HG03442 (cell line): ENCODE measurements around the gene ITGAV.
A peak's percentile ranks its signal among the peaks of the same experiment; 100 is the strongest.

Experiments
- ATAC-seq: cut with Tn5 transposase; IDR thresholded peaks from one replicate; pipeline ENCODE4 v1.9.1; 2021; ENCODE audit warnings: mild to moderate bottlenecking, moderate library complexity; ENCODE audit not compliant: unreplicated experiment

The ITGAV gene

DNA sequence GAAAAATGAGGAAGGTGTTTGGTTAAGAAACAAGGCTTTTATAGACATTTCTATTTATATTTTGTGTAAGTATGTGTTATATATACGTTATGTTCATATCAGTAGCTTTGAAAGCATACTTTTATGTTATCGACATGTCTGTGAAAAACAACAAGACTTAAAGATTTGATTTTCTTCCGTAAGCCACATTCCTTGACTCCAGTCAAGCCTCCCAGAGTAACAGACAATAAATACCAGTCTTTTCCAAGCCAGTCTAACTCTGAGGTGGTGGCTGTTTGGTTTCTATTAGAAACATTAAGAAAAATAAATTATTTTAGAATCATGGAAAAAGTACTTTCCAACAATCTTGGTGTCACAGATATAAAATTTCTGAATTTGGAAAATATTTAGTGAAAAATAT lies 16.3 kb upstream of the ITGAV start:
- no peak for ATAC-seq

DNA sequence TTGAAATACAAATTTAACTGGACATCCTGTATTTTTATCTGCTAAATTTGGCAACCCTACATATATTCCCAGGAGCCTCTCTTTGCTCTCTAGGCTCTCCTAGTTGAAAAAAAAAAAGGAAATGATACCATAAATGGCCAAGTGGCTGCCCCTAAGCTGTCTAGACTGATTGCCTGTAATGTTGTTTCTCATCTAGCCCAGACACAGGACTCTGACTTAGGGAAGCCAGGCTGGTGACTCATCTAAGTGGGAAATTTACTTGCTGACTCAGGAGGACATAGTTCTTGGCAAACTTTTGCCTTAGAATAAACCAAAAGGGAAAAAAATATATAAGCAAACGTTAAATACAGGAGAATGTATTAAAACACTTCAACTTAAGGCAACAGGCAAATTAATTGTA lies 14.6 kb upstream of the ITGAV start:
- ATAC-seq = peak; percentile 83

DNA sequence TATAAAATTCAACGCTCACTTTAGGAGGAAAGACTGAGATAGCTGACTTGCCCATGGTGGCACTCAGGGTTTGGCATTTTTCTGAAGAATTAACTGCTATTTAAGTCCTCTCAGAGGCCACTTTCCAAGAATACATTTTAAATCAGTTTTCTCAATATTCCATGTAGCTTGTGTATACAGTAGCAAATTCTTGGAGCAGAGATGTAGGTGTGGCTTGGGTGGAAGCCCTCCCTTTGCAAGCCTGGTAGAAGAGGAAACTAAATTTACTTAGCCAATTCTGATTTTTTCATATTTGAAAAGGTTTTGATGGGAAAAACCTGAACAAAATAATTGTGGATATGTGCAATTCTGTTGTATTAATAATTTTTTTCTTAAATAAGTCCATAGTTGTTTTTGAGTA lies 14.0 kb upstream of the ITGAV start:
- no peak for ATAC-seq

DNA sequence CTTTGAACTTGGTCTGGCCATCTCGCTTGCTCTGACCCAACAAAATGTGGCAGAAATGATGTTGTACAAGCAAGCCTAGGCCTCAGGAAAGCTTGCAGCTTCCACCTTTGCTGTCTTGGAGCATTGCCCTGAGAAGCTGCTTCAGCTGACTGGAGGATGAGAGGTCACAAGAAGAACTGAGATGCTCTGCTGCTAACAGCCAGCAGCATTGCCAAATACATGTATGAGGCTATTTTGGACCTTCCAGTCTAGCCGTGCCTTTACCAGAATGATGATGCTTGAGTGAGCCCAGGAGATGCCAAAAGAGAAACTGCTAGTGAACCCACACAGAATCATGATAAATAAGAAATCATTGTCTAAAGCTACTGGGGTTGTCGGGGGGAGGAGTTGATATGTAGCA lies 13.2 kb upstream of the ITGAV start:
- no peak for ATAC-seq

DNA sequence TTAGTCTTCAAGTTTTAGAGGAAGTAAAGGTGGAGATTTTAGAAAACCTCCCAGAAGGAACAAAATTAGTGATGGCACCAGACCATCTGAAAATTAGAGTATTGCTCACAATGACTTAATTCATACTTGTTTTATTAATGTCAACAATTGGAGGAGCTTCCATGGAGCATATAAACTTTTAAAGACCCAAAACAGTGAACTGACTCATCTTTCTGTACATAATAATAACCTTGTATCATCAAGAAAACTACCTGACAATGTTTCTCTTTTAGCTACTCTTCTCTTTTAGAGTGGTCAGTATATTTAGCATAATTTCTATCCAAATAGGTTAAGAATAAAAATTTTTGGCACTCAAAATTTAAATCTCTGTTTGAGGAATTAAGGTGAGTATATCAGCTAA lies 7.2 kb upstream of the ITGAV start:
- ATAC-seq = no peak

DNA sequence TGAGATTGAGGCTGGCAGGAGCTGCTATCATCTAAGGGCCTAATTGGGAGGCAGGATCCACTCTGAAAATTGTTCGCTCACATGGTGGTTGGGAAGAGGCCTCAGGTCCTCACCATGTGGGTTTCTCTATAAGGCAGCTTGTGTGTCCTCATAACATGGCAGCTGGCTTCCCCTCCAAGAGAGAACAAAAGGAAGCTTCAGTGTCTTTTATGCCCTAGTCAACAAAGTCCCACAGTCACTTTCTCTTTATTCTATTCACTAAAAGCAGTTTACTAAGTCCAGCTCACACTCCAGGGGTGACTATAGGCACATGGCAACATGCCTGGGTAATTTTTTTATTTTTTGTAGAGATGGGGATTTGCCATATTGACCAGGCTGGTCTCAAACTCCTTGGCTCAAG lies 5.8 kb upstream of the ITGAV start:
- ATAC-seq = no peak

DNA sequence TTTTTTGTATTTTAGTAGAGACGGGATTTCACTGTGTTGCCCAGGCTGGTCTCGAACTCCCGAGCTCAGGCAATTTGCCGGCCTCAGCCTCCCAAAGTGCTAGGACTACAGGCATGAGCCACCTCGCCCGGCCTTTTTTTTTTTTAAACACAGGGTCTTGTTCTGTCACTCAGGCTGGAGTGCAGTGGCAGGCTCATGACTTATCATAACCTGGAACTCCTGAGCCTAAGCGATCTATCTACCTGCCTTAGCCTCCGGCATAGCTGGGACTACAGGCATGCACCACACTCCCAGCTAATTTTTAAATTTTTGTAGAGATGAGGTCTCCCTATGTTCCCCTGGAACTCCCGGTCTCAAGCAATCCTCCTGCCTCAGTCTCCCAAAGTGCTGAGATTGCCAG lies 1.4 kb upstream of the ITGAV start:
- ATAC-seq = no peak

DNA sequence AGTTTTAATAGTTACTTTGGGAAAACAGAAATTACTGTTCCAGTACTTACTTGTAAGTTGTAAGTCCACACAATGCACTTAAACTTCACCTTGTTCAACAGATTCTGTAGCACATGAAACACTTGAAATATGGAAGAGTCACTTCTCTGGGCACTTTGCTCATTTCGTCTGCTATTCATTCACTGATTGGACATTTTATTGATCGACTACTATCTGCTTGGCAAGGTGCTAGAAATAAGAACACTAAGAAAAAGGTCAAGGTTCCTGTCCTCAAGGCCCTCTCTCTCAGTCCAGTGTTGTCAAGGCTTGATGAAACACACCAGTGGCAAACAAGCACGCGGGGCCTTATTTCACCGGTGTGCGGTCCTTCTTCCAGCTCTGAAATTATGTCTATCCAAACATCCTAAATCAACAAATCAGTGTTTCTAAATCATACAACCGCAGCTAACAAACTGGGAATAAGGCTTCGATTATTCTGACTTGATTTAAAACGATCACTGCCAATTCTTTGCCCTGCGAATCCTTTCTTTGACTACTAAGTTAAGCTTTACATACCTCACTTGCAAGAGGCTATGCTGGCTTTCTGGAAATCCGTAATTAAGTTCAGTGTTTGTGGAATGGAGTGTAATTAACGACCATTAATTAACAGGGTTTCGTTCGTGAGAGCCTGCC lies 780 bp upstream of the ITGAV start:
- ATAC-seq = no peak

DNA sequence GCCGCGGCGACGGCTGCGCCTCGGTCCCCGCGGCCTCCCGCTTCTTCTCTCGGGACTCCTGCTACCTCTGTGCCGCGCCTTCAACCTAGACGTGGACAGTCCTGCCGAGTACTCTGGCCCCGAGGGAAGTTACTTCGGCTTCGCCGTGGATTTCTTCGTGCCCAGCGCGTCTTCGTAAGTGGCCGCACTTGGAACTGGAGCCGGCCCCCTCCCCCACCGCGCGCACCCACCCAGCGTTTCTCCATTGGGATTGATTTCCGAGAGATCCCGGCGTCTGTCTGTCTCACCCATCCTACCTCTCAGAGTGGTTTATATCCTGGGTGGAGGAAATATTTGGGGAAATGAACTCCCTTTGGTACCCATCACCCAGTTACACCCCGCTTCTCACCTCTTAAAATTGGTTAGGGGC lies 498 bp downstream of the ITGAV start:
- no peak for ATAC-seq

DNA sequence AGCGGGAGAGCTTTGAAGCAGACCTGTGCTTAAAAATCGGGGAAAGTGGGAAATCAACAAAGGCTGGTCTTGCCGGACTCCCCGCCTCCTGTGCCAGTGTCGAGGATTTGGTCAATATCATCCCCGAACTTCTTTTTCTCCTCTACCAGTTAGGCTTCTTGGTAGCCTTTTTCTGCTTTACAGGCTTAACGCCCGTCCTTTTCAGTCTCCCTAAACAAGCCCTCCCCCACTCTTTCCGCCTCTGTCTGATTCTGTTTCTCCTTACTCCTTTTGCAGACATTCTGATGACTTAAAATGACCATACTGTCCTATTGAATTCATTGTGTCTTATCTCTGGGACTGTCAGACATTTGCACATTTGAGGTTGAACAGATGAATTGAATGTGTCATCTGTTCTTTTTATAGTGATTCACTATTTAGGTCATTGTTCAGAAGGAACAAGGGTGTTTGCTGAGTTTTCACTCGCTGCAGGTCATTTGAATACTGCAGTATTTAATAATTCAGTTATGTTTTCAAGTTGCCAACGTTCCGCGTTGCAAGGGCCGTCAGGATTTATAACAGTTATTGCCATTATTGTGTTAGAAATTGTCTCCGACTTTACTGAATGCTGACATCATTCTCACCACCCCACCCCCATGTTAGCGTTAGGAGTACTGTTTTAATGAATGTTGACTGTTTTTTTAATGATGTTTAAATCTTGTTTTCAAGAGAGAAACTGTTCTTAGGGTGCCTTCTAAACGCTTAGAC lies 1.1 kb downstream of the ITGAV start:
- peak; percentile 16 for ATAC-seq

DNA sequence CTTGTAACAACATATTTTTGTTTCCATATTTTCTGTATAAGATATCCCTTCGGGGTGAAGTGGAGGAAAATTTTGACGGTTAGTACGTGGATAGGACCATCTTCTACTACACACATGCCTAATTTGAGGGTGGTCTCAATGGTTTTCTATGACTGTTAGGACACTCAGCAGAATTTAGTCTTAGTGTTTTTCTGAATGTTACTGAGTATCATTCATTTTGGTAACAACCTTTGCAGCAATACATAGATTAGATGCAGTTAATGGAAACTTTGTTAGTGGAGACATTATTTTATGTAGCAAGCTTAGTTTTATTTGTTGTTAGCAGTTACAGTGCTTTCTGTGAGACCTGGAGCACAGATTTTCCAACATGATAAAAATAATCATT lies 1.6 kb downstream of the ITGAV start:
- ATAC-seq = no peak

DNA sequence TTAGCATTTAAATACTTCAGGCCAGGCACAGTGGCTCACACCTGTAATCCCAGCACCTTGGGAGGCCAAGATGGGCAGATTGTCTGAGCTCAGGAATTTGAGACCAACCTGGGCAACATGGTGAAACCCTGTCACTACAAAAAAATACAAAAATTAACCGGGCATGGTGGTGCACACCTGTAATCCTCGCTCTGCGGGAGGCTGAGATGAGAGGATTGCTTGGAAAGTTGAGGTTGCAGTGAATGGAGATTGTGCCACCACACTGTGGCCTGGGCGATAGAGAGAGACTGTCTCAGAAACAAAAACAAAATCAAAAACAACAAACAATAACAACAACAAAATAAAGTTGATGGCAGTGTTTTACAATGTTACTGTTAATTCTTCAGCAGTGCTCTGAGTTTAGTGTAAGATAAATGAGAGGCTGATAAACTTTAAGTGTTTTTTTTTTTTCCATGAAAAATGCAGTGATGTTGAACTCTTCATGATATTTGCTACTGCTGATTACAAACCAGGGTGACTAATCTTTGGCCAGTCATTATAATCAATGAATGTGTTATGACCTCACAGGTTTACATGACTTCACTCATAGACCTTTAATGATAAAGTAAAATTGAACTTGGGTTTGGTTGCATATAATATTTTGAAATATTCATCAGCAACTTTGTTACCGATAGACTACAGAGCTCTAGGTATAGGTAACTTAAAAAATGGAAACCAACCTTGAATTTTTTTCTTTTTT lies 2.5 kb downstream of the ITGAV start:
- no peak for ATAC-seq

DNA sequence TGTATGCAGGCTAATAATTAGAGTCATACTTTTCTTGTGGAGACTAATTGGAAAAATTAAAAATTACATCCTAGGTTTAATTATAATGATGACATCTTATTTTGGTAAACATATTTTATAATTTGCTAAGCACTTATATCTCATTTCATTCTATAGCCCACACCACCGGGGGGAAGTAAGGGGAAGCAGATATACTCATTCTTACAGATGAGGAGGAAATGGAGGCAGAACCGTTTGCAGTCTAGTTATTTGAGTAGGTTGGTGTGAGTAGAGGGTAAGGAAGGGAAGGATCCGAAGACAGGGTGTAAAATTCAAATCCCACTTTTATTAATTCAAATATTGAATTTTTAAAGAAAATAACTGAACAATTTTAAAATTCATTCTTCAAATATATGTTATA lies 3.7 kb downstream of the ITGAV start:
- no peak for ATAC-seq

DNA sequence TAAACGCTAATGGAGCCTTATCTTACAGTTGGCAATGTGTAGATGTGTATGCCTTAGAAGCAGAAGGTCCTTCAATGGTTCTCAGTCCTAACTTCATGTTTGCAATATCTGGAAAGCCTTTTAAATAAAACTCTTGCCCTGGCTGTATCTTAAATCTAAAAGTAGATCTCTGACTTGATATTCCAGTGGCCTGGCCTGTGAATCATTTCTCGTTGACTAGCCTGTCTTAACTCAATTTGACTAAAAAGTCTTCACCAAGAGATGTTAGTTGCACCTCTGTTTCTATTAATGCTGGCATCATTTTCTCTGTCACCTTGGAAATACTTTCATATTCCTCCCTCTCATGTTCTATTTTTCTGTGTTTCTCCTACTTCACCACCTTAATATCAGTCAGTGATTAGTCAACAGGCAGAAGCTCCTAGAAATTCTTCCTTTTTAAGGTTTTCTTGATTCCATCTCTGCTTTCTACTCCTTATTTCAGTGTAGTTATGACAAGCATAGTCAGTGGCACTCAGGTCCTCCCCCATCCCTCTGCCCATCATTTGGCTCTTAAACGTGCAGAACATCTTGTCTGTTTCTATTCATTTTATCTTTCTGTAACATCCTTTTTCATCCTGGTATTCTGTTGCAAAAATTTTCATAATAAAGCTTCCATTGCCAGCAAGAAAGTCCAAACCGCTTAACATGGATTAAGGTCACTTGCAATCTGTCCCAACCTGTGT lies 4.3 kb downstream of the ITGAV start:
- ATAC-seq = no peak

DNA sequence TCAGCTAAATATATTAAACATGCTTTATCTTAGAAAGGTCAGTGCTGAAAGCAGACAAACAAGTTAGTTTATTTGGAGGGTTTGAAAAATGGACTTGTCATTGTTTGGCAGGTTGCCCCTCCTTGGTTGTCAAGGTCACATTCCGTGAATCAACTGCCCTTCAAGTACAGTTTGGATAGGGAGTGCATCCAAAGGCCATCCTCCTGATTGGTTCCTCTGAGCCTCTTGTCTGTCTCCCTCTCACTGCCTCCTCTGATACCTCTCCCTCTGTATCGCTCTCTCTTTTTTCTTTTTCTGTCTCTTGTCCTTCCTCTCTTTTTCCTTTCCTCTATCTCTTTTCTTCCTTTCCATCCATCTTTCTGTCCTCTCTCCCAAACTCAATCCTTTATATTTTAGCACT lies 5.4 kb downstream of the ITGAV start:
- no peak for ATAC-seq

DNA sequence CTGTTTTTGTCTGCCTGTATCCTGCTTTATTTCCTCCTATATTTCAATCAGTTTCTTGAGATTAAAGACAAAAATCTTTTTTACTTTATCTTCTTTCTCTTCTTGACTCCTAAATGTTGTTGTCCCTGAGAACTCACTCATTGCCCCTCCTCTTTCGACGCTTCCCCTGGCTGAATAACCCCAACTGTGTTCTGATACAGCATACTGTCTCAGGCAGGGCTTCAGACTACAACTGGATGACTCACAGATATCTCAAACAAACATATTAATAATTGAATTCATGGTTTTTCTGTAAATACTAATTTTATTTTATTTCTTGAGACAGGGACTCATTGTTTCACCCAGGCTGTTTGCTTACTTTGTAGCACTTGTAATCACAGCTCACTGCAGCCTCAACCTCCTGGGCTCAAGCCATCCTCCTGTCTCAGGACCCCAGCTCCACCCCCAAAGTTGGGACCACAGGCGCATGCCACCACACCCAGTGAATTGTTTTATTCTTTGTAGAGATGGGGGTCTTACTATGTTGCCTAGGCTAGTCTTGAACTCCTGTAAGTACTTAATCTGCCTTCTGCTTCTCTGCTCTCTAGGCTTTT lies 9.4 kb downstream of the ITGAV start:
- no peak for ATAC-seq

DNA sequence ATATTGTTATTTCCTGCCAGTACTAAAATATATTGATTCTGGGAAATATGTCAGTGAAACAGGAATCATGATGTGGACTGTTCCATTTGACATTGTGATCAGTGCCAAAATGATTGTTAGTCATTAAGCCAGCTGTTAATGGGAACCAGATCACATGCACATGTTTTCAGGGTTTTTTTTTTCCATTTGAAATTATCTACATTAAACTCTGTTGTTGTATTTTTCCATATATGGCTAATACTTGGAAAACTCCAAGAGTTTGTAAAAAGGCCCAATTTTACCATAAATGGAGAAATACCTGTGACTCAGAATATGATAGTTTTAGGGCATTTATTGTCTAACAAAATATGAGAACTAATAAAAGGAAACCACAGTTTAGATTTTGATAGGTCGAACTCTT lies 13.4 kb downstream of the ITGAV start:
- ATAC-seq = no peak

DNA sequence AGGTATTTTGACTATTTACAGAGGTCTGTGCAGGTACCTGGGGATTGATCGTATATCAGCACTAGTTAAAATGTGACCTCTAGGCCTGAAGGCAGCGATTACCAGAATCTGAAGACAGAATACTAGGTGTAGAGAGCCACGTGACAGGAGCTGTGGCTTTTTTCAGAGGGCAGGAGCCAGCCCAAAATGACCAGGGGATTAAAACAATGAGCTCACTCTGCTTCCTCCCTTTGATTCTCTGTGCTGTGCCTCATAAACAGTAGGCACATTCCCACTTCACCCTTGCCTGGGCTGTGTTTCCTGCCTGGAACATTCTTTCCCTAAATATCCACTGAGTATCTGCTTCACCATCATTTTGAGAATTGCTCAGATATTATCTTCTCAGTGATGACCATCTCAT lies 15.2 kb downstream of the ITGAV start:
- no peak for ATAC-seq

DNA sequence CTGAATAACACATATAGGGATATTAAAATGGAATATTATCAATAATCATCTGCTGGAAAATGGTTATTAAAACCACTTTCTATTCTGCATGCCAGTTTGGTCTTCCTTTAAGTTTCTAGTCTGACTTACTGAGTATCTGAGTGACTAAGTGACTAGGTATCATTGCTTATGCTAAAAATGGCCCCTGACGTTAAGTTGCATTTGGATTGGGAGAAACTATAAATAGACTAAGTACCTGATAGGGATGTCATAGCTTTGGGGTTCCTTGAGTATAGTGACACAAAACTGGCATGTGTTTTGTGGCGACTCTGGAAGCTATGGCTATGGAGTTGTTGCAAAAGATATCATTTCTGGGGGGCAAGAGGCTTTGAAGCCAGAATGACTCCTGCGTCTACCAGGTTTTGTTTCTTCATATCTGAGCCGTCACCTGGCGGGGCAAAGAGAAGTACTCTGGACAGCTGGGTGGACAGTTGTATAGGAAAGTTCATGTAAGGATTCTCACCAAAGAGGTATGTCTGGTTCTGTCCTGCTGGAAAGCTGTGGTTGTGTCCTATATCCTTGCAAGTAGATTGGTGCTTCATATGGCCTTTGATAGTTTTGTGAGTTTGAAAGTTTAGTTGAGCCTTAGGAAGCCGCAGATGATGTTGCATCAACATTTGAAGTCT lies 17.9 kb downstream of the ITGAV start:
- no peak for ATAC-seq

DNA sequence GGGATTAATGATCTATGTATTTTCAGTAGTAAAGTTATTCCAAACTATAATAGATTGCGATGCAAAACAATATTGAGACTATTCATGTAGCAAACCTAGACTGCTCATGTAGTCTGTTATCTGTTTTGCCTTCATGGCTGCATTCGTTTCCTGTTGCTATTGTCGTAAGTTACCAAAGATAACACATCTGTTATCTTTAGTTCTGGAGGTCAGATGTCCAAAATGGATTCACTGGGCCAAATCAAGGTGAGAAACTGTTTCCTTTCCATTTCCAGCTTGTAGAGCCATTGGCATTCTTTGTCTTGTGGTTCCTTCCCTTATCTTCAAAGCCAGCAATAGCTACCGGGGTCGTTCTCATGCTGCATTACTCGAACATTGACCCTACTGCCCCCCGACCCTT lies 20.9 kb downstream of the ITGAV start:
- no peak for ATAC-seq

DNA sequence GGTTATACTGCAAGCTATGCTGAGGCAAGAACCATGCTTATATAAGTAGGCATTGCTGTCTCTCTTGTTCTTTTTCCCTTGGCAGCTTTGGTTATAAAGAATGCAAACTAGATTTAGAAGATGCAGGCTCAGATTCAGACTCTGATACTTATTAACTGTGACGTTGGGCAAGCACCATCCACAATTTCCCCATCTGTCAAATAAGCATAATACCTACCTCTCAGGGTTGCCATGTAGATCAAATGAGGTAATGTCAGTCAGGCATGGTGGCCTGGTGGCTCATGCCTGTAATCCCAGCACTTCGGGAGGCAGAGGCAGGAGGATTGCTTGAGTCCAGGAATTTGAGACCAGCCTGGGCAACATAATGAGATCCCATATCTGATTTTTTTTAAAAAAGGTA lies 21.7 kb downstream of the ITGAV start:
- ATAC-seq = no peak
